ENCODE data around the gene MACROD2.
"Not testable (repeated sequence)": the region's sequence is repeated elsewhere in the genome, so short reads cannot be mapped to it uniquely, and the experiment has no call there.

DNA sequence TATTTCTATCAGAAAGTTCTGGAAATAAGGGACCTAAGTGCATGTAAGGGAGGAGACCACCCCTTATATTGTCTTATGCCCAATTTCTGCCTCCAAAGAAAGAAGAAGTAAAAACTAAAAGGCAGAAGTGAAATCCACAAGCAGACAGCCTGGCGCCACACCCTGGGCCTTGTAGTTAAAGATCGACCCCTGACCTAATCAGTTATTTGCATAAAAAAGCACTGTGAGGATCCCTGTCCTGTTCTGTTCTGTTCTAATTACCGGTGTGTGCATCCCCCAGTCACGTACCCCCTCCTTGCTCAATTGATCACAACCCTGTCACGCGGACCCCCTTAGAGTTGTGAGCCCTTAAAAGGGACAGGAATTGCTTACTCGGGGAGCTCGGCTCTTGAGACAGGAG, 1812.5 kb downstream of the MACROD2 start:
- TF ChIP-seq, protein P1, sequence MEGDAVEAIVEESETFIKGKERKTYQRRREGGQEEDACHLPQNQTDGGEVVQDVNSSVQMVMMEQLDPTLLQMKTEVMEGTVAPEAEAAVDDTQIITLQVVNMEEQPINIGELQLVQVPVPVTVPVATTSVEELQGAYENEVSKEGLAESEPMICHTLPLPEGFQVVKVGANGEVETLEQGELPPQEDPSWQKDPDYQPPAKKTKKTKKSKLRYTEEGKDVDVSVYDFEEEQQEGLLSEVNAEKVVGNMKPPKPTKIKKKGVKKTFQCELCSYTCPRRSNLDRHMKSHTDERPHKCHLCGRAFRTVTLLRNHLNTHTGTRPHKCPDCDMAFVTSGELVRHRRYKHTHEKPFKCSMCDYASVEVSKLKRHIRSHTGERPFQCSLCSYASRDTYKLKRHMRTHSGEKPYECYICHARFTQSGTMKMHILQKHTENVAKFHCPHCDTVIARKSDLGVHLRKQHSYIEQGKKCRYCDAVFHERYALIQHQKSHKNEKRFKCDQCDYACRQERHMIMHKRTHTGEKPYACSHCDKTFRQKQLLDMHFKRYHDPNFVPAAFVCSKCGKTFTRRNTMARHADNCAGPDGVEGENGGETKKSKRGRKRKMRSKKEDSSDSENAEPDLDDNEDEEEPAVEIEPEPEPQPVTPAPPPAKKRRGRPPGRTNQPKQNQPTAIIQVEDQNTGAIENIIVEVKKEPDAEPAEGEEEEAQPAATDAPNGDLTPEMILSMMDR (IDR thresholded peaks at IDR 0.05) = not testable (repeated sequence)
- not testable (repeated sequence) for TF ChIP-seq POLR2A, POLR2AphosphoS5, EP300 (IDR thresholded peaks at IDR 0.05)
